Loucy (cell line): ENCODE measurements around the gene CPEB4.

Source experiments
- H2AFZ ChIP-seq: fragments of 200-600 bp; sonication (generic); 2 replicates; pipeline ENCODE4 v1.6.0; 2016; ENCODE audit warnings: antibody characterized with exemption, mild to moderate bottlenecking, low read length, moderate library complexity
- H3F3A ChIP-seq: fragments of 200-600 bp; 2 replicates; pipeline ENCODE4 v1.6.0; 2016; ENCODE audit warnings: antibody characterized with exemption, low read depth, mild to moderate bottlenecking
- H3K27me3 ChIP-seq: fragments of 200-600 bp; sonication (generic); 2 replicates; pipeline ENCODE4 v1.6.1; 2014; ENCODE audit warnings: low read length, mild to moderate bottlenecking; ENCODE audit not compliant: insufficient read depth, poor library complexity, severe bottlenecking
- H3K36me3 ChIP-seq: fragments of 200-600 bp; sonication (generic); 2 replicates; pipeline ENCODE4 v1.6.1; 2016; ENCODE audit warnings: low read length; ENCODE audit not compliant: insufficient read depth
- H3K4me1 ChIP-seq: fragments of 200-600 bp; sonication (generic); 2 replicates; pipeline ENCODE4 v1.5.1; 2014; ENCODE audit warnings: low read length, mild to moderate bottlenecking; ENCODE audit not compliant: insufficient read depth, poor library complexity, severe bottlenecking
- H3K4me2 ChIP-seq: fragments of 200-600 bp; sonication (generic); 2 replicates; pipeline ENCODE4 v1.6.0; 2014; ENCODE audit warnings: antibody characterized with exemption, low read length, low read depth, mild to moderate bottlenecking; ENCODE audit not compliant: poor library complexity, severe bottlenecking
- H3K4me3 ChIP-seq: fragments of 200-600 bp; sonication (generic); 2 replicates; pipeline ENCODE4 v1.5.1; 2014; ENCODE audit warnings: low read length, mild to moderate bottlenecking, mixed read lengths; ENCODE audit not compliant: poor library complexity, severe bottlenecking
- H3K79me2 ChIP-seq: fragments of 200-600 bp; sonication (generic); 2 replicates; pipeline ENCODE4 v1.6.1; 2014; ENCODE audit warnings: low read length; ENCODE audit not compliant: insufficient read depth
- H3K9ac ChIP-seq: fragments of 200-600 bp; sonication (generic); 2 replicates; pipeline ENCODE4 v1.6.0; 2014; ENCODE audit warnings: mild to moderate bottlenecking, low read depth, low read length, moderate library complexity; ENCODE audit not compliant: poor library complexity, severe bottlenecking
- H3K9me2 ChIP-seq: fragments of 200-600 bp; sonication (generic); replicated peaks from 2 replicates; pipeline ENCODE4 v1.6.1; 2016; ENCODE audit warnings: low read depth, low read length, mixed read lengths
- H3K9me3 ChIP-seq: fragments of 200-600 bp; sonication (generic); 2 replicates; pipeline ENCODE4 v1.6.1; 2014; ENCODE audit warnings: mild to moderate bottlenecking, antibody characterized with exemption, low read length, low read depth; ENCODE audit not compliant: insufficient read depth
- H4K20me1 ChIP-seq: fragments of 200-600 bp; sonication (generic); 2 replicates; pipeline ENCODE4 v1.6.0; 2014; ENCODE audit warnings: antibody characterized with exemption, low read length, mild to moderate bottlenecking; ENCODE audit not compliant: insufficient read depth, poor library complexity, severe bottlenecking
- CTCF ChIP-seq: fragments of 200-600 bp; sonication (generic); conservative IDR thresholded peaks from 2 replicates; pipeline ENCODE4 v1.5.1; 2014; ENCODE audit warnings: mild to moderate bottlenecking, antibody characterized with exemption, low read length
- EZH2phosphoT487 ChIP-seq: fragments of 200-600 bp; IDR thresholded peaks from 2 replicates; pipeline ENCODE4 v1.6.1; 2018; ENCODE audit warnings: antibody characterized with exemption, mild to moderate bottlenecking, moderate library complexity, borderline replicate concordance

Gene CPEB4

DNA sequence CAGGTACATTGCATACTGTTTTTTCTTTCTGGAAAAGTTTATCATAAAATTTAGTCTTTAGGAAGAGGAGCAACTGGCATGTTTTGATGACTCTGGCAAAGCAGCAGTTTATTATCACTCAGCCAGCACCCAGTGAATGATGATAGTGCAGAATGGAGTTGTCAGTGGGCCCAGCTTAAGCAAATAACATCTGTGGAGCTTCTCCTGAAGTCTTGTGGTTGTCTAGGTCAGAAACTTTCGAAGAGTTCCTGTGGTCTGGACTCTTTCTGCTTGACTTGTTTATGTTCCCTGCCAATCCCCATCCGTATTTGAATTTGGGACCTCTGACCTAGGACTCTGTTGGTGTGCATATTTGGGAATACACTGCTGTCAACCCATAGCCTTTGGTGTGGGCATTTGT is 62.7 kb downstream of the CPEB4 start:
- no peaks in the 10 kb centered on the region for H4K20me1 ChIP-seq
- no peaks in the 10 kb centered on the region for H3K9me3 ChIP-seq
- no peaks in the 10 kb centered on the region for H3K79me2 ChIP-seq
- H3K9ac ChIP-seq = no peak overlapping the region
- peaks cover 9% of the 10 kb centered on the region; the same call in 1 of the 2 replicates for H3K36me3 ChIP-seq
- H3F3A ChIP-seq = no peaks in the 10 kb centered on the region
- no peaks in the 10 kb centered on the region for H3K9me2 ChIP-seq
- no peak overlapping the region for H3K4me2 ChIP-seq
- H2AFZ ChIP-seq = no peak overlapping the region
- TF ChIP-seq EZH2phosphoT487 (no peak), CTCF (no peak)
- no peaks in the 10 kb centered on the region for H3K4me1 ChIP-seq
- no peak overlapping the region for H3K4me3 ChIP-seq
- H3K27me3 ChIP-seq = no peaks in the 10 kb centered on the region

GRCh38 chr5:173953528-173954090 is 65.5 kb downstream of the CPEB4 start:
- Histone ChIP-seq H3K4me2 (no peak overlapping the region), H3K79me2 (no peaks in the 10 kb centered on the region), H3K36me3 (peaks cover 9% of the 10 kb centered on the region; the same call in 1 of the 2 replicates), H3K4me1 (no peaks in the 10 kb centered on the region), H3F3A (no peaks in the 10 kb centered on the region), H3K9me3 (no peaks in the 10 kb centered on the region), H3K9ac (no peak overlapping the region), H2AFZ (no peak overlapping the region), H4K20me1 (no peaks in the 10 kb centered on the region), H3K9me2 (no peaks in the 10 kb centered on the region), H3K27me3 (no peaks in the 10 kb centered on the region), H3K4me3 (no peak overlapping the region)
- no peak for TF ChIP-seq EZH2phosphoT487
- TF ChIP-seq CTCF = no peak

DNA sequence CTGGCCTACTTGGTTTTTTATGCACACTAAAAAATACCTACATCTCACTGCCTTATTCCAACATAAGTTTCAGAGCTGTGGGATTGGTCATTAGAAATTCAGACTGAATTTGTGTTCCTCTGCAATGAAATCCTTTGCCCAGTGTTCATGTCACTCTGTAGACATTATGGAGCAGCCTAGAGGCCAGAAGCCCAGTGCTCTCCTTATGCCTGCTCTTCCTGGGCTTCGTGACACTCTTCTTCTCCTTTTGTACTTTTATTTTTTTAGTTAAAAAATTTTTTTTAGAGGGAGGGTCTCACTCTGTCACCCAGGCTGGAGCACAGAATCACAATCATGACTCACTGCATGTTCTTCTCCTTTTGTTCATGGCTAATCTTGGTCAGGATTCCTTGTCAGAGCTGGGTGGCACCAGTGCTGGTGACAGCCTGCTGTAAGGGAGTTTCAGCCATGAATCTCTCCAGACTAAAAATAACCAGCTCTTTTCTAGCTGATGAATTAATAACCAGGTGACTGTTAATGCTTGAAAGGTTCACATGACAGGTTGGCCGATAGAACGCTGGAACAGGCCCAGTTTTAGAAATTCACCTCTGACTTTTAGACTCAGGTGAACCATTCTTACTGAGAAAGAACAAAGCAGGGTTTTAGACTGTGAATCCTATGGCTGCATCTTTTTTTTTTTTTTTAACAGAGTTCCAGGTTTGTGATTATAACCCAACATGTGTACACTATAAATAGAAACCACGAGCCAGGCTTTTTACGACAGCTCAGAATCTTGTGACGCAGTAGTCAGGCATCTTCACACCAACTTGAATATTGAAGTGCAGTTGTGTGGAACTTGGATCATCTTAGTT is 66.7 kb downstream of the CPEB4 start:
- H3K9me2 ChIP-seq = no peaks in the 10 kb centered on the region
- peaks cover 9% of the 10 kb centered on the region; the same call in 1 of the 2 replicates for H3K36me3 ChIP-seq
- no peaks in the 10 kb centered on the region for H3K4me1 ChIP-seq
- H3K4me2 ChIP-seq = no peak overlapping the region
- TF ChIP-seq CTCF = no peak
- TF ChIP-seq EZH2phosphoT487 = no peak
- H3K9ac ChIP-seq = no peak overlapping the region
- no peaks in the 10 kb centered on the region for H3K79me2 ChIP-seq
- no peaks in the 10 kb centered on the region for H3K9me3 ChIP-seq
- H2AFZ ChIP-seq = no peak overlapping the region
- H3K4me3 ChIP-seq = no peak overlapping the region
- no peaks in the 10 kb centered on the region for H3F3A ChIP-seq
- no peaks in the 10 kb centered on the region for H4K20me1 ChIP-seq
- no peaks in the 10 kb centered on the region for H3K27me3 ChIP-seq
